ENCODE data around the gene ANGPTL3. TPM values are rescaled to one million over a fixed set of nuclear protein-coding genes. Genes with fewer than 3 reads are reported as not detected.
A peak's percentile ranks its signal among the peaks of the same experiment; 100 is the strongest.
"Not testable (repeated sequence)": the region's sequence is repeated elsewhere in the genome, so short reads cannot be mapped to it uniquely, and the experiment has no call there.

ANGPTL3 gene
- total RNA-seq, 2 donors from 2014 or later, result not detected

GRCh38 chr1:62595647-62596046 is 1.7 kb upstream of the ANGPTL3 start:
- Mint-ChIP-seq H3K36me3 (no peaks in the 10 kb centered on the region), H3K4me3 (no peak overlapping the region), H3K27ac (no peak overlapping the region), H3K27me3 (peaks cover 3% of the 10 kb centered on the region in 2 donors), H3K9me3 (no peaks in the 10 kb centered on the region), H3K4me1 (ENCODE audit: low read depth in 2 of 2) (no peaks in the 10 kb centered on the region)
- no peak for ATAC-seq
- DNase-seq (ENCODE audit: low spot score), result no peak

- no peak overlapping the region for H3K4me3 Mint-ChIP-seq
Measured at GRCh38 chr1:62599044-62599443, 1.7 kb downstream of the ANGPTL3 start.

DNA sequence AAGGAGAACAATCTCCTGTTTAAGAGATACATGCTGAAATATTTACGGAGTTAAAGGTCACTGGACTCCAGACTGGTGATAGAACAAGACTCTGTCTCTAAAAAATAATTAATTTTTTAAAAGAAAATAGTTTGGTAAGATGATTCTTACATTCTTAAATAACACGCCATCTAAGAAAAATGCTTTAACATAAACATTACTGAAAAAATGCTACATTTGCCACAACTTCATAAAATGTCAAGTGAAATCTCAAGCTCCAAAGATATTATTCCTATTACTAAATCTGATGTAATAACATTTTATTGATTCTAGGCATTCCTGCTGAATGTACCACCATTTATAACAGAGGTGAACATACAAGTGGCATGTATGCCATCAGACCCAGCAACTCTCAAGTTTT is 4.1 kb downstream of the ANGPTL3 start:
- DNase-seq (ENCODE audit: low spot score) (no peak), ATAC-seq (no peak)
- H3K9me3 Mint-ChIP-seq, result no peaks in the 10 kb centered on the region
- no peaks in the 10 kb centered on the region for H3K36me3 Mint-ChIP-seq
- H3K4me3 Mint-ChIP-seq, result no peak overlapping the region
- H3K4me1 Mint-ChIP-seq (ENCODE audit: low read depth in 2 of 2), result no peaks in the 10 kb centered on the region
- H3K27me3 Mint-ChIP-seq, result no peaks in the 10 kb centered on the region
- no peak overlapping the region for H3K27ac Mint-ChIP-seq

More at GRCh38 chr1:62599044-62599443, 1.7 kb downstream of the ANGPTL3 start:
- no peaks in the 10 kb centered on the region for H3K36me3 Mint-ChIP-seq
- DNase-seq (ENCODE audit: low spot score) (no peak), ATAC-seq (peak in 1 of 2 donors; percentile 77)
- no peaks in the 10 kb centered on the region for H3K9me3 Mint-ChIP-seq
- no peak overlapping the region for H3K27ac Mint-ChIP-seq
- no peaks in the 10 kb centered on the region for H3K27me3 Mint-ChIP-seq
- H3K4me1 Mint-ChIP-seq (ENCODE audit: low read depth in 2 of 2), result no peaks in the 10 kb centered on the region

DNA sequence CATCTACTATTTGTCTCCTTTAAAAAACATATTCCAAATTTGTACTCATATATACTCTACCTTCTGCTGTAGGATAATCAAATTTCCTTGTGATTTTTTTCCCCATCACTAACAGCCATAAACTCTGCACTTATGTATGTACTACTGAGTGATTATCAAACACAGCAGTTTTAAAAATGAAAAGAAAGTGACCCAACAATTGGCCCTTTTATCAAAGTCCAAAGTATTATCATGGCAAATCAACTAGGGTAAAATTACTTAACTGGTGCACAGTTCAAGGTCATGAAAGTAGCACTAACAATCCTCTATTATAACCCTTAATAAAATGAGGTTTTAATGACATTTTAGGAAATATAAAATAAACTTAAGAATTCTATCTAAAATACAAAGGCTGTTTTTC is 11.6 kb downstream of the ANGPTL3 start:
- Mint-ChIP-seq H3K27me3 (no peaks in the 10 kb centered on the region), H3K4me3 (no peak overlapping the region), H3K36me3 (no peaks in the 10 kb centered on the region), H3K4me1 (ENCODE audit: low read depth in 2 of 2) (no peaks in the 10 kb centered on the region), H3K9me3 (no peaks in the 10 kb centered on the region), H3K27ac (no peak overlapping the region)
- ATAC-seq (no peak), DNase-seq (ENCODE audit: low spot score) (no peak)

- not testable (repeated sequence) for H3K36me3 Mint-ChIP-seq; H3K27ac Mint-ChIP-seq; H3K27me3 Mint-ChIP-seq; DNase-seq (ENCODE audit: low spot score); H3K9me3 Mint-ChIP-seq; ATAC-seq; H3K4me3 Mint-ChIP-seq; H3K4me1 Mint-ChIP-seq (ENCODE audit: low read depth in 2 of 2)
Measured at GRCh38 chr1:62610588-62610987, 13.3 kb downstream of the ANGPTL3 start.

- no peak for ATAC-seq
- DNase-seq (ENCODE audit: low spot score), result no peak
- Mint-ChIP-seq H3K36me3 (no peaks in the 10 kb centered on the region), H3K9me3 (no peaks in the 10 kb centered on the region), H3K4me3 (no peak overlapping the region), H3K27ac (no peak overlapping the region), H3K4me1 (ENCODE audit: low read depth in 2 of 2) (no peaks in the 10 kb centered on the region), H3K27me3 (no peaks in the 10 kb centered on the region)
Measured at GRCh38 chr1:62612770-62613169, 15.4 kb downstream of the ANGPTL3 start.

DNA sequence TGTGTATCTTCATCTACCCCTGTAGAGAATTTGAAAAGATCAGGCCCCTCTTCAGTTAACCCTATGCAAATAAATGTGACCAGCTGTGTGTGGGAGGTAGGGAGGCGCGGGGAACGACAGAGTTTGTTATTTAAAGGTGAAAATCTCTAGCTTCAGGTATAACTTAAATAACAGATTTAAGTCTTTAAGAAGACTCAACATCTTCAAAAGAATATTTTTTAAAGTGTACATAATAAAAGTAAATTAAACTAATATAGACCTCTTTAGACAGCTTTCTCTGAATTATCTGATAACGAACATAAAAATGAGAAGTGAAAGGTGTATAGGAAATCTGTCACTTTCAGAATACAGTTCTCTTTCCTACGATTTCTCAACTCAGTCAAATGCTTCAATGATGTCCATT is 16.0 kb downstream of the ANGPTL3 start:
- H3K9me3 Mint-ChIP-seq, result no peaks in the 10 kb centered on the region
- DNase-seq (ENCODE audit: low spot score) (no peak), ATAC-seq (no peak)
- H3K27ac Mint-ChIP-seq, result no peak overlapping the region
- H3K36me3 Mint-ChIP-seq, result no peaks in the 10 kb centered on the region
- no peaks in the 10 kb centered on the region for H3K4me1 Mint-ChIP-seq (ENCODE audit: low read depth in 2 of 2)
- no peak overlapping the region for H3K4me3 Mint-ChIP-seq
- H3K27me3 Mint-ChIP-seq, result no peaks in the 10 kb centered on the region

DNA sequence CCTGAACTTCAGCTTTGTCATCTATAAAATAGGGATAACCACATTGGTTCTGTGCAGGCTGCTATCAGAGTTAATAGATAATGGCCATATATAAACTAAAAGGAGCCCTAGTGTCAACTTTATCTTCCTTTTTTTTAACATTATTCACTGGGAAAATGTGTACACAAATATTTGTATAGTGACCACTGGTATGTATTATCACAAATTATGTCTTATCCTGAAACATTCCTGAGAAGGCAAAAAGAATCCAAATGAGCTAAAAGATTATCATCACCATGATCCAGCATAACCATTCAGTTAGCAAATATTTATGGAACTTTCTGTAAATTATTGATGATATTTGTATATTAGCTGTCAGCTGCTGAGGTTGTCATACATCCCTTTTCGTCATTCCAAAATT is 16.6 kb downstream of the ANGPTL3 start:
- DNase-seq (ENCODE audit: low spot score), result no peak
- Mint-ChIP-seq H3K27me3 (no peaks in the 10 kb centered on the region), H3K4me3 (no peak overlapping the region), H3K36me3 (no peaks in the 10 kb centered on the region), H3K27ac (no peak overlapping the region), H3K9me3 (no peaks in the 10 kb centered on the region), H3K4me1 (ENCODE audit: low read depth in 2 of 2) (no peaks in the 10 kb centered on the region)
- no peak for ATAC-seq

DNA sequence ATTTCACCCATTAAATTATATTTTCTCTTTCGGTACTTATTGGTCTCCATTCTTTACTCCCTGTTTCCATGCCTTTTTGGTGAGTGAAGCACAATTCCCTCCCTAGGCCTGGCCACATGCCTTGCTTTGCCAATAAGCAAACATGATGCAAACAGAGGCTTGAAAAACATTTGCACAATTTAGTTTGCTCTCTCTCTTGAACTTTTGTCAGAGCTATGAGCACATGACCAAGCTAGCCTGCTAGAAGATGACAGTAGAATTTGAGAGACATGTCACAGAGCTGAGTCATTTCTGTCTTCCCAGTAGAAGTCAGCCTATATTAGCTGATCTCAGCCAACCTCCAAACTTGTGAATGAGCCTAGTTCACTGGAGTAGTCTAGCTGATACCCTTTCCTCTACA is 24.6 kb downstream of the ANGPTL3 start:
- ATAC-seq, result peak in 1 of 2 donors; percentile 71

GRCh38 chr1:62625415-62625814 is 28.1 kb downstream of the ANGPTL3 start:
- H3K4me3 Mint-ChIP-seq, result no peak overlapping the region
- H3K36me3 Mint-ChIP-seq, result no peaks in the 10 kb centered on the region
- no peak for ATAC-seq
- H3K27me3 Mint-ChIP-seq, result no peaks in the 10 kb centered on the region
- H3K27ac Mint-ChIP-seq, result no peak overlapping the region
- no peaks in the 10 kb centered on the region for H3K9me3 Mint-ChIP-seq
- no peaks in the 10 kb centered on the region for H3K4me1 Mint-ChIP-seq (ENCODE audit: low read depth in 2 of 2)
- DNase-seq (ENCODE audit: low spot score), result no peak

More for the DNA sequence above, 24.6 kb downstream of the ANGPTL3 start:
- H3K36me3 Mint-ChIP-seq, result no peaks in the 10 kb centered on the region
- H3K9me3 Mint-ChIP-seq, result no peaks in the 10 kb centered on the region
- H3K4me3 Mint-ChIP-seq, result no peak overlapping the region
- no peak overlapping the region for H3K27ac Mint-ChIP-seq
- no peak for DNase-seq (ENCODE audit: low spot score)
- H3K27me3 Mint-ChIP-seq, result no peaks in the 10 kb centered on the region
- H3K4me1 Mint-ChIP-seq (ENCODE audit: low read depth in 2 of 2), result no peaks in the 10 kb centered on the region

GRCh38 chr1:62628506-62628905 is 31.2 kb downstream of the ANGPTL3 start:
- Mint-ChIP-seq H3K4me1 (ENCODE audit: low read depth in 2 of 2) (no peaks in the 10 kb centered on the region), H3K36me3 (no peaks in the 10 kb centered on the region), H3K4me3 (no peak overlapping the region), H3K27me3 (no peaks in the 10 kb centered on the region), H3K27ac (no peak overlapping the region), H3K9me3 (no peaks in the 10 kb centered on the region)
- DNase-seq (ENCODE audit: low spot score) (no peak), ATAC-seq (no peak)

- ATAC-seq, result no peak
- Mint-ChIP-seq H3K36me3 (no peaks in the 10 kb centered on the region), H3K4me3 (no peak overlapping the region), H3K27me3 (no peaks in the 10 kb centered on the region), H3K27ac (no peak overlapping the region), H3K4me1 (ENCODE audit: low read depth in 2 of 2) (no peaks in the 10 kb centered on the region), H3K9me3 (no peaks in the 10 kb centered on the region)
- DNase-seq (ENCODE audit: low spot score), result no peak
Measured at GRCh38 chr1:62637392-62638105, 40.2 kb downstream of the ANGPTL3 start.

GRCh38 chr1:62643283-62643682 is 46.0 kb downstream of the ANGPTL3 start:
- no peak overlapping the region for H3K4me3 Mint-ChIP-seq
- no peaks in the 10 kb centered on the region for H3K36me3 Mint-ChIP-seq
- H3K4me1 Mint-ChIP-seq (ENCODE audit: low read depth in 2 of 2), result no peaks in the 10 kb centered on the region
- no peak overlapping the region for H3K27ac Mint-ChIP-seq
- ATAC-seq (no peak), DNase-seq (ENCODE audit: low spot score) (no peak)
- H3K27me3 Mint-ChIP-seq, result no peaks in the 10 kb centered on the region
- H3K9me3 Mint-ChIP-seq, result peaks cover 3% of the 10 kb centered on the region

DNA sequence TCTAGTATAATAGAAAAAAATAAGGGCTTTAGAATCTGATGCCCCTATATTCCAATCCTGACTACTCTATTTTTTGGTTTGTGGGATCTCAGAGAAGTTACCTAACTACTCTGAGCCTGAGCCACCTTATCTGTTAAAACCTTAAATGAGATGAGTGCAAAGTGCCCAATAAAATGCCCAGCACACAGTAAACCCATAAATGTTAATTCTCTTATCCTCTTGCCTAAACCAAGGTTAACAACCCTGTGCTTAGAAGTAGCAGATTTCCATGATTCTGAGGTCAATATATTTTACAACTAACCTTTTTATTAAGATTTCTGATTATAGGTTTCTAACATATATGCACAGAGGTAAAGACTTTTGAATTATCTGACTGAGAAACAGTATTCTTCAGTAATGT is 55.1 kb downstream of the ANGPTL3 start:
- ATAC-seq (no peak), DNase-seq (ENCODE audit: low spot score) (no peak)
- H3K36me3 Mint-ChIP-seq, result no peaks in the 10 kb centered on the region
- no peaks in the 10 kb centered on the region for H3K4me1 Mint-ChIP-seq (ENCODE audit: low read depth in 2 of 2)
- no peaks in the 10 kb centered on the region for H3K27me3 Mint-ChIP-seq
- no peak overlapping the region for H3K4me3 Mint-ChIP-seq
- no peaks in the 10 kb centered on the region for H3K9me3 Mint-ChIP-seq
- no peak overlapping the region for H3K27ac Mint-ChIP-seq

DNA sequence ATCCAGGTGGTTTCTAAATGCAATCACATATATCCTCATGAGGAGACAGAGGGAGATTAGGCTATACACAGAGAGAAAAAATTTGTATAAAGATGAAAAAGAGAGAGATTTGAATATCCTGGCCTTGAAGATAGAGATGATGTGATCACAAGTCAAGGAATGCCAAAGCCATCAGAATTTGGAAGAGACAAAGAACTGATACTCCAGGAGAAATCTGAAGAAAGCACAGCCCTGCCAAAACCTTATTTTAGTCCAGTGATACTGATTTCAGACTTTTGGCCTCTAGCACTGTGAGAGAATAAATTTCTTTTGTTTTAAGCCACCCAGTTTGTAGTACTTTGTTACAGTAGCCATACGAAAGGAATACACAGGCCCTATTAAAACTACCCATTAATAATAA is 57.4 kb downstream of the ANGPTL3 start:
- DNase-seq (ENCODE audit: low spot score), result no peak
- no peak for ATAC-seq
- H3K4me1 Mint-ChIP-seq (ENCODE audit: low read depth in 2 of 2), result no peaks in the 10 kb centered on the region
- no peak overlapping the region for H3K27ac Mint-ChIP-seq
- no peaks in the 10 kb centered on the region for H3K27me3 Mint-ChIP-seq
- H3K36me3 Mint-ChIP-seq, result no peaks in the 10 kb centered on the region
- no peaks in the 10 kb centered on the region for H3K9me3 Mint-ChIP-seq
- no peak overlapping the region for H3K4me3 Mint-ChIP-seq

Data from natural killer cell treated with Interleukin-12 subunit alpha and Interleukin-12 subunit beta and Interleukin-15 and Interleukin-18, amount 100 ng/mL, for 72 hours (primary cell).